G401 (cell line): ENCODE data around the gene KDM1B. TPM values are rescaled to one million over a fixed set of nuclear protein-coding genes. Genes with fewer than 3 reads are reported as not detected.

Experiments used
- DNase-seq: peaks from one replicate; pipeline ENCODE4 v3.0.0-alpha.2; 2015; ENCODE audit warnings: low spot score
- in situ Hi-C: cut with HindIII; loops from 2 replicates; pipeline ENCODE4 v1.10.0; 2016; ENCODE audit warnings: low sequenced_read_pairs, mixed read lengths
- total RNA-seq: library from RNA; depleted of rRNA; stranded (reverse); fragments of >200 nt; shearing (Covaris generic); gene quantifications from 2 replicates; pipeline ENCODE4 v1.2.3, GENCODE V29; 2014

KDM1B gene
- total RNA-seq, 1 experiment from 2014 or later: 10.4 TPM

GRCh38 chr6:18247002-18247401 is 91.8 kb downstream of the KDM1B start:
- in situ Hi-C loops: no loop called here
- no peak for DNase-seq

DNA sequence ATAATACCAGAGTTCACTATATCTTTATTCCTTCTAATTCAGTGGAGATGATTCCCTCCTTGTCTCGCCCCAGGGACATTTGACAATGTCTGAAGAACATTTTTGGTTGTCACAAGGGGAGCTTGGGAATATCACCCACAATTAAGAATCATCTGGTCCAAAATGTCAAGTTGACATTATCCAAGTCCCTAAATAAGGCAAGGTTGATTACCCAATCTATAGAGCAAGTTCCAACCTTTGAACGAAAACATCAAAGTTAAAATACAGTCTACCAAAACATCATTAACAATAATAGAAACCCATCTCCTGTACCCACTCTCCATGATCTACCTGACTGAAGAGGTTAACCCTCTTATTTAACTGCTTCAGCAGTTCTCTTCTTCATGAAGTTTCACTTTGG is 93.5 kb downstream of the KDM1B start:
- in situ Hi-C loops: no loop called here
- DNase-seq: no peak

DNA sequence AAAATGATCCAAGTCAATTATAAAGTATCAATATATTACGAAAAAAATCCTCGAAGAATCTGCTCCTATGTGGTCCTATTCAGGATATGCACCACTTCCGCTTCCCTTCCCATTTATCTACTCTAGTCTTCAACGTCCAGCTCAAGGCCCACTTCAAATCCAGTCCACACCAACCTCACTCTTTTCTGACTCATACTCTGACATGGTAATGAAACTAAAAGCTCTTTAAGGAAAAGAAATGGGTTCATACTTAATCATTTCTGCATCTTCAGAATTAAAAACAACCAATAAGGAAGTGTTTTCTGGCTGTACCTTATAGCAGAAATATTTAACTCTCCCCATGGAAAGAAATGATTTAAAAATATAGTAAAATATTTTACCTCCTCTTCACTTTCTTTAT is 94.0 kb downstream of the KDM1B start:
- in situ Hi-C loops: no loop called here
- no peak for DNase-seq

DNA sequence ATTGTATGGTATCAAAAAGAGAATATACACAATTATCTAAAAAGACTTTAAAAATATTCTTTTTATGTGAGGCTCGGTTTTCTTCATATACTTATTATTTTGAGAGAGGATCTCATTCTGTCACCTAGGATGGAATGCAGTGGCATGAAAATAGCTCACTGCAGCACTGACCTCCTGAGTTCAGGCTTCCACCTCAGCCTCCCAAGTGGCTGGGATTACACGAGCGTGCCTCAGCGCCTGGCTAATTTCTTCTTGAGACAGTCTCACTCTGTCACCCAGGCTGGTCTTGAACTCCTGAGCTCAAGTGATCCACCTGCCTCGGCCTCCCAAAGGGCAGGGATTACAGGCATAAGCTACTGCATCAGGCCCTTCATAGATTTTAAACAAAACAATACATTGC is 98.4 kb downstream of the KDM1B start:
- no peak for DNase-seq
- in situ Hi-C loops: no loop called here

DNA sequence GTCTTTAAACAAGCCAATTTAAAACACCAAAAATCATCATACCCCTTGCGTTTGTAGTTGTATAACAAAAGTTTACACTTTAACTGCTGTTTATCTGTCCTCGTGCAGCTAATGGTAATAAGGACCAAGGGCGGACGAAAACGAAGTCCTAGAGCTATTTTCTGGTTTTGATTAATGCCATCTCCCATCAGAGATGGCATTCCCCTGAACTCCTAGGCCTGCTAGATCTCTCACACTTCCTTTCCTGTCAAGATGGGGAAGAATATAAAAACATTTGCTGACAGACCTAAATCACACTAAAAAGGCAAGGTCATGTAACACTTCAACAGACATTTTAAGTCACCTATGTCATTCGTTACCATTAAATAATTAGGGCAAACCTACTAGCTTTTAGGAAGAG is 99.6 kb downstream of the KDM1B start:
- in situ Hi-C loops: no loop called here
- DNase-seq: no peak

DNA sequence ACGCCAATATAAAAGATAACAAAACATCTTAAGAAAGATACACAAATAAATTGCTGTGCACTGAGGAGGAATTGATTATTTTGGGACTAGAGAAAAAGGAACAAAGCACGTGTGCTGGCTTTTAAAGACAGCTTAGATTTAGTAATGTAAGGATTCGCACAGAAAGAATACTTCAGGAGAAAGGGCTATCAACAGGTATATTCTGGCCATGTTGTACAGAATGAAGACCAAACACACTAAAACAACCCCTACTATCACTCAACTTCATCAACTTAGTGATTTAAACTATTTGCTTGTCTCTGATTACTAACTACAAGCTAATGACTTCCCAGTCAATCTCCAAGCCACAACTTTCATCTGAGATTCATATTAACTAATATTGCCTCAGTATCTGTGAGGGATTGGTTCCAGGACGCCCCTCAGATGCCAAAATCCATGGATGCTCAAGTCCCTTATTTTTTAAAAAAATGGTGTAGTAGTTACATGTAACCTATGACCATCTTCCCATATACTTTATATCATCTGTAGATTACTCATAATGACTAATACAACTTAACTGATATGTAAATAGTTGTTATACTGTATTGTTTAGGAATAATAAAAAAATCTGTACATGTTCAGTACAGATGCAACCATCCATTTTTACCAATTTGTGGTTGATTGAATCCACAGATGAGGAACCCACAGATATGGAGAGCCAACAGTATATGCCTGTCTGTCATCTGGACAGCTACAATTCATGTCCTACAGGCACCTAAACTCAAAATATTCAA is 104.6 kb downstream of the KDM1B start:
- no peak for DNase-seq
- in situ Hi-C loops: no loop called here

DNA sequence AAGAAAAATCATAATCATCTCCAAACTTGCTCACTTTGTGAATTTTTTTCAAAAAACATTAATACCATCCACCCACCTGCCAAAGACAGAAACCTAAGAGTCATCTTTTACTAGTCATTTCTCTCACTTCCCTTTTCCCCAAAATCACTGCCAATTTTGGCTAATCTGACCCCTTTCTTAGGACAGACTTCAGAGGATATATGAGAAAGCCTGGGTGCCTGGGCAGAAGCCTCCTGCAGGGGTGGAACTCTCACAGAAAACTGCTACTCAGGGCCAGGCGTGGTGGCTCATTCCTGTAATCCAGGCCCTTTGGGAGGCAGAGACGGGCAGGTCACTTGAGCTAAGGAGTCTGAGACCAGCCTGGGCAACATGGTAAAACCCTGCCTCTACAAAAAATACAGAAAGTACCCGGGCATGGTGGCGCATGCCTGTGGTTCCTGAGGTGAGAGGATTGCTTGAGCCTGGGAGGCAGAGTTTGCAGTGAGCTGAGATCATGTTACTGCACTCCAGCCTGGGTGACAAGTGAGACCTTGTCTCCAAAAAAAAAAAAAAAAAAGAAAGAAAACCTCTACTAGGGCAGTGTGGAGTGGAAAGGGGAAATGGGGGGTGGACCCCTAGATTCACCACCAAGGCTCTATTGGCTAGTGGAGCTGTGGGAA is 105.4 kb downstream of the KDM1B start:
- in situ Hi-C loops: no loop called here
- DNase-seq: no peak

DNA sequence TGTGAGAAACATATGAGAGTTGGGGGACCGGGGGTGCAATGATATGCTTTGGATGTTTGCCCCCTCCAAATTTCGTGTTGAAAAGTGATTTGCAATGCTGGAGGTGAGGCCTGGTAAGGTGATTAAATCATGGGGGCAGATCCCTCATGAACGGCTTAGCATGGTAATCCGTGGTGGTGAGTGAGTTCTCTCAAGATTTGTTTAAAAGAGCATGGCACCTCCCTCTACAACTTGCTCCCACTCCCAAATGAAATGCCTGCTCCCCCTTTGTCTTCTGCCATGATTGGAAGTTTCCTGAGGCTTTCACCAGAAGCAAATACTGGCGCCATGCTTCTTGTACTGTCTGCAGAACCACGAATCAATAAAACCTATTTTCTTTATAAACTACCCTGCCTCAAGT is 106.7 kb downstream of the KDM1B start:
- in situ Hi-C loops: no loop called here
- DNase-seq: no peak

DNA sequence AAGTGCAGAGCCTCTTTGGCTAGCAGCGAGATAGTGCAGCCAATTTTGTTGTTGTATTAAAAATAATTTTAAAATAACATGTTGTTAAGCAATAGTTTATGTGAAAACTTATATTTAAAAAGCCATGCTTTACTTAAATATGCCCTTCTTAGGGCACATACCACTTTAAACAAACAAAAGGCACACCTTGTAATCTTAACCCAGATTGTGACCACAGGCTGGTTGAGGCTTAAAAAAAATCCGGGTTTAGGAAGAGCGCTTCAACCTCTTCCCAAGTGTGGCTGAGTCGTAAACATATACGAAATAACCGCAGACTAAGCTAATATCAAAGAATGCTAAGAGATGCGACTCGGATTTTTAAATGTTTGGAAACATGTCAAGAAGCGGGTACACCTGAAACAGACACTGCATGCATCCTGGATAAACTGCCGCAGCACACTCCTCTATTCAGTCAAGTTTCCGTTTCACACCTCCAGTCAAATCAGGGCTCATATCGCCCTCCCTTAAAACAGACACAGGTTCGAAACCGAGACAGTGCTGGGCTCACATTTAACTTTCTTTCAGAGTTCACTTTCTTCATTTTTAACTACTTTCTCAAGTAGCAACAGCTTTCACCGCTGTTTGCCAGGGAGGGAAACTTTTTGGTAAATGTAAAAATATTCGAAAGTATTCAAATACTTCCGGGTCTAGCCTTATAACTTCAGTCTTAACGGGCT is 107.6 kb downstream of the KDM1B start:
- DNase-seq: peak; percentile 30
- in situ Hi-C loops: no loop called here

DNA sequence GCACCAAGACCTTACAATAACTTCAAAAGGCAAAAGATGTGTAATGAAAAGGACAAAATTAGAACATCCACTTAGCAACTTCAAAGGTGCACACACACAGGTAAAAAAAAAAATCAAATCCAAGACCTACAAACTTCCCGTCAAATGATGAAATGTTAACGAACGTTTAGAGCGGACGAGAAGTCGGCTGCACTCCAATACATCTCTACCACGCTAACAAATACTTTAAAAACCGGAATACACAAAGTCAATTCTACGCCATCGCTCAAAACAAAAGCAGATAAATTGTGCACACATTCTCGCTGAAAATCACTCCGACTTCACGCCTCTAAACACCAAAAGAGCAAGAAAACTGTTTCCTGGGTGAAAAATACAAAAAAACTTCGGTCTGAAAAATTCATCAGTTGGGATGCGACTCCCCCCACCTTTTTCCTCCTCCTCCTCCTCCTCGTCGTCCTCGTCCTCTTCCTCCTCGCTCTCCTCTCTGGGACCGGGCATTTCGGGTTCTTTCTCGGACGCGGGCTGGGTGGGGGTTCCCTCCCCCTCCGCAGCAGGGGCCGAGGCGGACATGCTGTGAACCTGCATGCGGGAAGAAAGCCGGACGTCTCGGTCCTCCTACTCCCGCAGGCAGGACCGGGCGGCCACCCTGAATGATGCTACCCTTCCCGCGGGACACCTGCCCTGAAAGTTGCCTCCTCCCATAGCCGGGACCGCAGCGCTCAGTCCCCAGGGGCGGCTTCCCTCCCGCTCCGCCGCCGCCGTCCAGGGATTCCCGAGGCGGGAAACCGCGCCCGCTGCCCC is 108.4 kb downstream of the KDM1B start:
- peak; percentile 30 for DNase-seq
- in situ Hi-C loops: no loop called here

DNA sequence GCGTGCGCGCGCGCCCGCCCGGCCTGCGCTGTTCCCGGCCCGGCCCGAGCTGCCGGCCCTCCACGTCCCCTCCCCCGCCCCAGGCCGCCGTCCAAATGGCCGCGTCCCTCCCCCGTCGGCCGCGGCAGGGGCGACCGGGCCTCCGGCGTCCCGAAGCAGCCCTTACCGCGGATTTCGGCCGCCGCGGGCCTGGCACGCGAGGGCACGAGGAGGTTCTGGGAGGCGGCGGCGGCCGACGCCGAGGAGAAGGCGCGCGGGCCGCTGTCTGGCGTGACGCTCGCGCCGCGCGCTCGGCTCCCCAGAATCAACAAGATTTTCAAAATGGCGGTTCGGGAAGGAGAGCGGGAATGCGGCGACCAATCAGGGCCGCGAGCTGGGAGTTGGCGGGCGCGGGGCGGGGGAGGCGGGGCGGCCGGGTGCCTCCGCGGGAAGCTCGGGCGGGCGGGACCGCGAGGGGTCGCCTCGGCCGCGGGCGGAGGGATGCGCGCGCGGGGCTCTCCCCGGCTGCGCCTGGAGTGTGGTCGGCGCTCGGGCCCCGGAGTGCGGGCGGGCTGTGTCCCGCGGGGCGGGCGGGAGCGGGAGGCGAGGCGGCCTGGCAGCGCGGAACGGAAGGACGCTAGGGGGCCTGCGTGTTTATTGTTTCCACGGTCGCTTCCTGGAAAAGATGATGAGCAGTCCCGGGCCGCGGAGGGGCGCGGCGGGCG is 109.1 kb downstream of the KDM1B start, which contains the start of gene DEK:
Gene DEK (minus strand): TSS at position 312 of the 704 bp plus-strand sequence. CDS start 543 bp downstream, outside the sequence.
- in situ Hi-C loops: no loop called here
- DNase-seq: peak; percentile 80

GRCh38 chr6:18264923-18265377 is 109.7 kb downstream of the KDM1B start:
- in situ Hi-C loops: no loop called here
- DNase-seq: no peak

- in situ Hi-C loops: no loop called here
- no peak for DNase-seq
Measured at GRCh38 chr6:18265787-18266522, 110.7 kb downstream of the KDM1B start.

GRCh38 chr6:18266523-18266912 is 111.3 kb downstream of the KDM1B start:
- in situ Hi-C loops: no loop called here

GRCh38 chr6:18268066-18268465 is 112.8 kb downstream of the KDM1B start:
- DNase-seq: no peak
- in situ Hi-C loops: no loop called here

More at GRCh38 chr6:18266523-18266912, 111.3 kb downstream of the KDM1B start:
- no peak for DNase-seq

- in situ Hi-C loops: no loop called here
- no peak for DNase-seq
Measured at GRCh38 chr6:18269253-18269652, 114.0 kb downstream of the KDM1B start.

DNA sequence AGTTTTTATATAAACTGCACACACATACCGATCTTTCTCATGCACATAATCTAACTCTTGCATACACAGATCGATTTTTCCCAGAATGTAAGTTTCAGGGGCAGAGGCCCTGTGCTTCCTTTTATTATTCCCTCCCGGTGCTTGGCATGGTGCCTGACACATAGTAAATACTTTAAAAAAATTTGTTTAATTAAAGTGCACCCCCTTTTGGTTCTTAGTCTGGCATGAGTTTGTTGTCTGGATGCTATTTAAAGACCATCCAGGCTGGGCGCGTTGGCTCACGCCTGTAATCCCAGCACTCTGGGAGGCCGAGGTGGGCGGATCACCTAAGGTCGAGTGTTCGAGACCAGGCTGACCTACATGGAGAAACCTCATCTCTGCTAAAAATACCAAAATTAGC is 114.5 kb downstream of the KDM1B start:
- in situ Hi-C loops: no loop called here
- no peak for DNase-seq

- in situ Hi-C loops: no loop called here
- no peak for DNase-seq
Measured at GRCh38 chr6:18270216-18270615, 115.0 kb downstream of the KDM1B start.
